ENCODE data around the gene ATP10D.
"Not testable (repeated sequence)": the region's sequence is repeated elsewhere in the genome, so short reads cannot be mapped to it uniquely, and the experiment has no call there.

Gene ATP10D

DNA sequence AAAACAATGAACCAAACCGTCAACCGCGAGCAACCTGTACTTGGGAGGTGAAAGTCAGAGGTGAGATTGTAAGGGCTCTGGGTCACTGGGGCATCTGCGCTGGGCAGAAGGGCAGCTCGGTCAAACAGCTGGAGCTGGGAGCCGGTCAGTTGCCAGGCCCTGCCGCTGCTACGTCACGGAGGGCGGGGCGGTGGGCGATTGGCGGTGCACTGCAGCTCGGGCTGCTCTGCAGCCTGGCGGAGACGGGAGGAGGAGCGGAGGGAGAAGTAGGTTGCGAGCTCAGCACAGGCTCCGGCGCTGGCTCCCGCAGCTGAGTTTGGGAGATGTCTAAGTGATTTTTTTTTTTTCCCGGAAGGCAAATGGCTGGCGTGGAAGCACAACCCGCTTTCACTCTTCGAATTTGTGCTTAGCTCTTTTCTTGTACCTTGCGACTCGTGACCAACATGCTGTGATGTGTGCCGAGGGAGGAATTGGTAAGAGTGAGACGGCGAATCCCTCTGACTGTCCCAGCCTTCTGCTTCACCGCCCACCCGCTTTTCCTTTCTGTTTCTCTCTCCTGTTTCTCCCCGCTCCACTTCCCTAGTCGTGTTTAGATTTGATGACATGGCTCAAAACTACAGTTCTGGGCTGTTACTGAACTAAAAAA is at the start of gene ATP10D:
Gene ATP10D (plus strand): TSS at position 229 of the 646 bp plus-strand sequence. CDS start 27,266 bp downstream, outside the sequence.
- peak; percentile 89 to 93 for DNase-seq

DNA sequence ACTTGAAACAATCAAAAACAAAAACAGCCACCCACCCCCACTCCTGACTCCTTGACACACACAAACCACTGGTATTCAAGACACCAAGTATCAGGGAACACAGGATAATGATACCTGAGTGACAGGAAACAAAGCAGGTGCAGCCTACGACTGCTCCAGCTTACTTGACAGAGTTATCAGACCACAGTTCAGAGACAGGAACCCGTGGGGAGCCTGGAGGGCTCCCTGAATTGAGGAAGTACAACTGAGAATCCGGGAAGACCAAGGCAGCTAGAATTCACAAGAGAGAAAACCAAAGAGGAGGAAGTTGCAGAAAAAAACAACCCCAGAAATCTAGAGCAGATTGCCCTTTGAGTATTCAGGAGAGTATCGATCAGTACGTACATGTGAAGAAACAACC is 42.1 kb upstream of the ATP10D start:
- peak; percentile 61 to 62 for DNase-seq

DNA sequence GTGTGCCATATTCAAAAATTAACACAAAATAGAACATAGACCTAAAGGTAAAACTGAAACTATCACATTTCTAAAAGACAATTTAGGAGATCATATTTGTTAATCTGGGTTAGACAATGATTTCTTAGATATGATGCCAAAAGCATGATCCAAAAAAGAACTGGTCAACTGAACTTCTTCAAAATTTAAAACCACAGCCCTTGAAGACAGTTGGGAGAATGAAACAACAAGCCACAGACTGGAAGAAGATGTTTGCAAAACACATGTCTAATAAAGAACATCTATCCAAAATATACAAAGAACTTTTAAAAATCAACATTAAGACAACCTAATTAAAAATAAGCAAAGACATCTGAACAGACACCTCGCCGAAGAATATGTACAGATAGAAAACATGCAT is 41.0 kb upstream of the ATP10D start:
- no peak for DNase-seq

DNA sequence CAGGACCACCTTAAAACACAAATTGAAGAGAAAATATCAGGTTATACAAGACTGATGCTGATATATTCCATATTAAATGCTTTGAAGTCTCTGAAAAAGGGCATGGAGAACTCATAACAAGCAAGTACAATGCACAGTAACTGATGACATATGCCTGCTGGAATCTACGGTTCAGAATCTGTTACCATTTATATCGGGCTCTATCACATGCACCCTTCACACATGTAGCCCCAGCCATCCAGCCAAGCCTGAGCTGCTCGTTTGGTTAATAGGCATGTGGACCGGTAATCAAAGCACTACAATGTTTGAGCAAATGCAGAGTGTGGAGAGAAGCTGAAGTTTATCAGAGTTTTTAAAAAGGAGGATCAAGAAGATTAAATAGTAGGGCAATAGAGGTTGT is 33.4 kb upstream of the ATP10D start:
- DNase-seq: no peak

DNA sequence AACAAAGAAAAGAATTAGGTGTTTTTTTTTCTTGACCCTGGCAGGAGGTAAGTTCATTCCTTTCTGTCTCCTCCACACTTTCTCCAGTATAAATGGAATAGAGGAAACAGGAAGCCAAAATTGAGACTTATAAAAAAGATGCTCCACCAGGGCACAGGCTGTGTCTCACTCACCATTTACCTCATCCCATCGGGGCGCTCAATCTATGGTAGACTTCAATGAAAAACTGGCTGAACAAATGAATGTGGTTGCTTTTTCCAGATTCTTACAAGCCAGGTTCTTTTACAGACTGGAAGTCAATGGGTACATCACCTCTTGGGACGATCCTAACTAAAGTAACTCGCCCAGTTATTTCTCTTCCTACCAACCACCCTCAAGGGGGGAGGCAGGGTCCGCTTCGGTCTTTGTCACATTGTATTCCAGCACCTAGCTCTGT is 22.3 kb upstream of the ATP10D start:
- DNase-seq: no peak

DNA sequence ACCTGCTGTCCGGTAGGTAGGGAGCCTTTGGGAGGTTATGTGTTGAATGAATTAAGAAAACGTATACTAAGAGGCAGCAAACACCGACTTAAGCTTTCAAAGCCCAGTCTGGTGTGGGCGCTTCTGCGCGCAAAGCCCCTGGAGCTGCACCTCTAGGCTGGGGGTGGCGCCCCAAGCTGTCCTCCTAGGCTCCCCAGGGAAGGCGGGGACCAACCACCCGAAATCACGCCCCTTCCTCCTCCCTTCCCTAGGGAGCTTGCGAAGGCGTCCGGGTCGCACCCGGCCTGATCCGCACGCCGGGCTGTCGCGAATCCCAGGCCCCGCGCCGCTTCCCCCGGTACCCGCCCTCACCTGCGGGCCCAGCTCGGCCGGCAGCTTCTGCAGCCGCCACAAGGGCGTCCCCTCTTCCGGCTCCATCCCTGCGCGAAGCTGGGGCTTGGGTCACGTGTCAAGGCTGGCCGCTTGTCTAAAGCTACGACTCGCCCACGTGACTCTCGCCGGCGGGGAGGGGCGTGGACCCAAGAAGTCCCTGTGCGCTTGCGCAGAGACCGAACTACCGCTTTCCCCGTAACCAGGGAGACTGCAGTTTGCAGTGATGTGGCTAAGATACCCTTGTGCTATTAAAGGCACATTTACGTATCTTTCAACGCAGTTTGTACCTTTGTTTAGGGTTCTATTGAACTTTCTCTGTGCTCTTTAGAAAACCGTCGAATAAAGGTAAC is 21.7 kb upstream of the ATP10D start, which contains the start of gene COMMD8:
Gene COMMD8 (minus strand): TSS at position 468 of the 722 bp plus-strand sequence. CDS start 51 bp downstream, at position 417.
- peak; percentile 96 to 99 for DNase-seq

DNA sequence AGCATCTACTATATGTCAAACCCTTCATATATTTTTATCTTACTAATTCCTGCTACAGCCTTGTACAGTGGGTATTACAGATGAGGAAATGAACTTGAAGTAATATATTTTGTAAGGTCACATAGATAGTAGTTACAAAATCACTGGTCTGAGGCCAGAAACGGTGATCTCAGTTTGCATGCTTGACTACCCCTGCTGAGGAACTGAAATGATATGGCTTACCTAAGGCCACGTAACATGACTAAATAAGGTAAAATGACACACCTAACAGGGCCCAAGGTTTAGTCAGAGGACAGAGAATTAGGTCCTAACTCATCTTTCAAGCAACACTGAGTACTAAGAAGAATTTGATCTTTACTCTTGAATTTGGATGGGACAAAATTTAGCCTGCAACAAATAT is 20.1 kb upstream of the ATP10D start:
- no peak for DNase-seq

DNA sequence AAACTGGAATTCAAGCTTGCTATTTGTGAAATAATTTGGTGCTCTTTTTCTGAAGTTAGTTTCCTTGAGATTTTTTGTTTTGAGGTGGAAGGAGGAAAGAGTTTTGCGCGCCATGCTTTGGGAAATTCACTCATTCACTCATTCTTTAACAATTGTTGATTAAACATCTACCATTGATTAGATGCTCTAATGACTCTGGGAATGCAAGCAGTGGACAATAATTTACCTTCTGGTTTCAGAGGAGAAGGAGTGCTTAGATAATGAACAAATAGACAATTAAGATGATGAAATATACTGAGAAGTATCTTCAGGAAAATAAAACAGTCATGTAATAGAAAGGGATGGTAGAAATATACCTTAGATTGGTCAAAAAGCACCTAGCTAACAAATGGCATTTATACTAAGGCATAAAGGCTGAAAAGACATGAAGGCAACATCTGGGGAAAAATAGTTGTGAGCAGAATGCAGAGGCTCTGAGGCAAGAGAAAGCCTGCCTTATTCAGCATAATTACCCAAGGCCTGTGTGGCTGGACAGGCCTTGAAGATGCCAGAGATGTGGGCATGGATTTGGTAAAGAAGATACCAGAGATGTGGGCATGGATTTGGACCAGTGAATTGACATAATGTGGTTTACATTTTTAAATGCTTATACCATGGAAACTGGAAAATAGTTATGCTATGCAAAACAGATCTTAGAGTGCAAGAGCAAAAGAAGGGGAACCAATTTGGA is 18.9 kb upstream of the ATP10D start:
- no peak for DNase-seq

DNA sequence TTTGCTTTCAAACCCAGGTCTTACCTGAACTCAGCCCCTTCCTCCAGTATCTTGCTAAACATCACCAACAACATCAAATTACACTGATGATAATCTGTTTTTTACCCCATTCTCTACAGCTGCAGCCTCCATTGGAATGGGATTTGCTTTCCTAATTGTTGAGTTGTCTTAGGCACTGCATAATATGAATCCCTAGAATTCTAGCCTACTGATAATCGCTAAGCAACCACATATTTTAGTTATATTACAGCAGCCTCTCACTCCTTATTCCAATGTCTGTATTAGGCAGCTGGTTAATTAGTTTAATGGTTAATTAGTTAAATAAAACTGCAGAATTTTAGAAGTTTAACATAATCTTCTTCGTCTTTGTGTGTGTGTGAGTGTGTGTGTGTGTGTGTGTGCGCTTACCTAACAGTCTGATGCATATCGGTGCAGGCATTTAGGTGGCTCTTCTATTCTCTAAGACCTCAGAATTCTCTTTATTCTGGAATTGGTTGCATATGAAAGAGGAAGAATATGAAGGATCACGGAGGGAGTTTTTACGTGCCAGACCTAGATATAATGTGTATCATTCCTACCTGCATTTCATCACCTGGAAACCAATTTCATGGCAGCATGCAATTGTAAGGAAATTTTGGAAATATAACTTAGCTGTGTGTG is 16.2 kb upstream of the ATP10D start:
- no peak for DNase-seq

DNA sequence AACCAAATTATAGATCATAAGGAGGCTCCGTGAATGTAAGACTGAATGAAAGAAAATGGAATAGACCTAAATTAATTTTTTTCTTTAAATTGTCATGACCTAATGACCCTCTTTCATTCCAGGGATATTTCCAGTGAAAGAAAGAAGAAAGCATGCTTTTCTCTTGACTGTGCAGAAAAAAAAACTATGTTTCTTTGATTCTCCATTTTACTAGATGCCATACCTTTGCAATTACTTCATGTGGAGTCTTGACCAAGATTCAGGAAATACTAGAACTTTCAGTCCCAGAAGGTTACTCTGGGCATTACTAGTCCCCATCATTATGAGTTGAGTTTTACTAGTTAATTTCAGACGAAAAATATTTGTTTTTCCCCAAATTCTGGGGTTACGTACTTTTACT is 15.1 kb upstream of the ATP10D start:
- no peak for DNase-seq

DNA sequence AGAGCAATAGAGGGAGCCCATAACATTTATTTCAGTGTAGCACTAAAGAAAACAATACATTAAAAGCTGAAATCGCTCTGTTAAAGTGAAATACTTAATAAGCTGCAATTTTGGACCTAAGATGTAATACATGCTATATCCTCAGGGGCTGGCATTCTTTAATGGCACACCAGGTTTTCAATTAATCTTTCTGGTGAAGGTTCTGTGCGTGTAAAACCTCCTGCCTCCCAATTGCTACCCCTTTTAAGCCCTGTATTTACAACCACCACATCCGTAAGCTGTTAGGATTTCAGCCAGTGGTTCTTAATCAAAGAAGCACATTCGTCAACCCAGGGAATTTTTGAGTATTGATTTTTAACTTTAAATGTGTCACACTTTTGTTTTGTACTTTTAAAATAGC is 14.0 kb upstream of the ATP10D start:
- no peak for DNase-seq

DNA sequence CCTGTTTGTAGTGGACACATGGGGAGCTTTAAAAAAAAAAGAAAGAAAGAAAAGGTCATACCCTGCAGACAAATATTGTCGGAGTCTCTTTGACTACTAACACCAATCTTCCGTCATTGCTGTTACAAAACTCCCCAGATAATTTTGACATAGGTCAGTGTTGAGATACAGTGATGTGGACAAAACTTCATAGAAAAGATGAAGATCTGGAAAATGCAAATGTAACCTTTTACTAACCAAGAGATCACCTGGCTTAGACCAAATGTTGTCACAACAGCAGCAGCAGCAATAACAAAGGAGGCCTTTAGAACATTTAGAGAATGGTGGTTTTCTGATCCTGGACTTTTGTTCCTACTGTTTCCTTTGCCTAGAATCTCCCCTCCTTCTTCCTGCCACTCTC is 13.5 kb upstream of the ATP10D start:
- no peak for DNase-seq

DNA sequence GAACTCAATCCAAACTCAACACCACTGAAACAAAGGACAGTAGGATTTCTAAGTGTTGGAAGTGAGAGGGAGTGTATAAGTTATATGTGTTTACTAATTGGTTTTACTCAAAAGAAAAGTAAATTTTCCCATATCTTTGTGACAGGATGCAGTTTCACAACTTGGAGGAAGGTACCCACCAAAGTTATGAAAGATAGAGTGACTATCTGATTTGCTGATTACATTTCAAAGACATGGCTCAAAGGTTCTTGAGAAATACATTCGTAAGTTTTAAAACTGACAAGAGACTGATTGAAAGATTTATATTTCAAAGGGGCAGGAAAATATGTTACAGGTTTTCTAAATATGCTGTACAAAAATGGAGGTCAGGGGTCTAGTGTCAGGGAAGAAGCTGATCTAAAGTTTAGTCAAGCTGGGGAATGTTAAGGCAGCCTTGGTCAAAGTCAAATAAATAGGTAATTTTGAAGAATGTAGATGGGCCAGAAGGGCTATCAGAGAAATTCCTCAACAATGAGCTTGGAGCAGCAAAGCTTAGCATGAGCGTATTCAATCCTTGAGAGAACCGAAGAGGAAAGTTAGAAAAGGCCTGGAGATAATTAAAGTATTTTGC is 11.8 kb upstream of the ATP10D start:
- DNase-seq: no peak

DNA sequence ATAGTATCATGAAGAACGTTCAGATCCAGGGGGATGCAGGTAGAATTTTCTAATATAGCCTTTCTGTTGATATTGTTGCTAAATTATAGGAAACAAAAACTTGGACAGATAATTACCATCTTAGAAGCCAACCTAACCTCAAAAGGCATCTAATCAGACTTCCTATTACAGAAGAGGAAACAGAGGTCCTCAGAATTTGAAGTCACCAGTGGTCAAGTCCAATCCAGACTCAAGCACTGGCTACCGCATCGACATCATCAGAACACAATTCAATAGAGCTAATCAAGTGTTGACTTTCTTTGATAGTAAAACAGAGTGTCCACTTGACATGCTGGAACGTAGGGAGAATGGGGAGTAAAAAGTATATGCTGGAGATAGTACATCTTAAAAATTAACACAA is 10.3 kb upstream of the ATP10D start:
- no peak for DNase-seq

DNA sequence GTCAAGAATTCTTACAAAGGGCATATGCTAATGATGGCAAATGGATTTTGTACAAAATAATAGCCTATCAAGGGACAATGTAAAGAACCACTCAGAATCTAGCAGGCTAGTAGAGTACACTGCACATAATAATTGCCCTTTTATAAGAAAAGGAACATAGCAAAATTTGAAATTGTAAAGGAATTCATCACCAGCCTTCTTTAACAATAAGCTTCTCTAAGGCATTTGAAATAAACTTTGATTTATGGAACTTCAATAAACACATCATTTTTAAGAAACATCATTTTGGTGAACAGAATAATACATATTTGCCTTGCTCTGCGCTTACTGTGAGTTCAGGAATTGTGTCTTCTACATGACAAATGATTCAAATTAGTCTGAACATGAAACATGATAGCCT is 9.7 kb upstream of the ATP10D start:
- DNase-seq: no peak

DNA sequence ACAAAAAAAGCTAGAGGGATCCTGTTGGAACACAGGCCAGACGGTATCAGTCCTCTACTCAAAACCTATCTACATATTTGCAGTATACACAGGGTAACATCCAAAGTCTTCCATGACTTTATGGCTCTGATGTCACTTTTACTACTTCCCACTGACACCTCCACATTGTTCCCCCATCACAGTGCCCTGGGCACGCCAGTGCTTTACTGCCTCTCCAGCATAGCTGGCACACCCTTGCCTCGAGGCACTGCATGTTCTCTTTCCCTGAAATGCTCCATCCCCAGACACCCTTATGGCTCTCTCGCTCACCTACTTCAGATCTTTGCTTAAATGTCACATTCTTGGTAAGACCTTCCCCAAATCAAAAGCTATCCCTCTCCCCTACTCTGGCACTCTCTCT is 6.3 kb upstream of the ATP10D start:
- DNase-seq: no peak

DNA sequence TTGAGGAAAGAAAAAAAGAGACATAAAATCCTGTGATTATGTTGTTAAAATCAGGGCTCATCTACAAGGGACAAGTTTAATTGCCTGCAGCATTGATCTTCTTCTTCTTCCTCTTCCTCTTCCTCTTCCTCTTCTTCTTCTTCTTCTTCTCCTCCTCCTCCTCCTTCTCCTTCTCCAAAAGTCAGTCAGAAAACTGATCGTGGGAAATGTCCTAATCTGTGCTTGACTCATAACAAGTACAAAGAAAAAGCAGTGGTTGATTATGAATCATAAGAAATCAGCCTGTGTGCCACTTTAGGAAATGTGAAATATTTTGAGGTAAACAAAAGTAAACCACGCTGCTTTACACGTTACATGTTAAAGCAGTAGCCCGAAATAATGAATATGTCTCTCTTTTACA is 2.7 kb upstream of the ATP10D start:
- DNase-seq: peak; percentile 52 to 62

DNA sequence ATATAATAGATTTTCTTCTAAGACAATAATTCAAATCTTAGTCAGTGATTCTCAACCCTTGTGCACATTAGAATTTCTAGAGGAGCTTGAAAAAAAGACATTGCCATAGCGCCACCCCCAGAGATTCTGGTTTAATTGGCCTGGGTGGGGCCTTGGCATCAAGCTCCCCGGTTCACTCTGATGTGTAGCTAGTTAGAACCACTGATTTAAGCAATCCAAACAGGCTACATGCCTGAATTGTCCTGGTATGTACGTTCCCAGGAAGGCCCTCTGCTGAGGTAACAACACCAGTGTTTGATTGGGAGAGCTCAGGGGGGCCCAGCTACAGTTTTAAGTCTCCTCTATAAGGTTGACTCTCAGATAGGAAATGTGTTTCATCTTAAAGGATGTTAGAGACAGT is 1.3 kb upstream of the ATP10D start:
- no peak for DNase-seq

DNA sequence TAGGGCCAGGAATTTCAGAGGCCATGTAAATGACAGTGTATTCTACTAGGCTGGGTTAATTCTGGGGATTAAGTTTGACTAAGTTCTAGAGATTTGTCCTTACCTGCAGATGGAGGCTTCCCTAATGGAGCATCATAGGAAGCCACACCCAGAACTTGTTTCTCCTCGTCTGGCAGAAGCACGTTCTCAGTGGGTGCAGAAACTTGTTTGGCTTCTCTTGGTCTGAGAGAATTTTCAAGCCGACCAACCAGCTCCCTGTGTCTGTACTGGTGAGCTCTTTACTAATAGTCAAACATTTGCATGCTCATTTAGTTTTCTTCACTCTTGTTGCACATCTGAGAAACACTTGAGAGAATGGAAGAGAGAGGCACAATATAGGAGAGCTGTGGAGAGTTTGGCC is 907 bp upstream of the ATP10D start:
- no peak for DNase-seq

DNA sequence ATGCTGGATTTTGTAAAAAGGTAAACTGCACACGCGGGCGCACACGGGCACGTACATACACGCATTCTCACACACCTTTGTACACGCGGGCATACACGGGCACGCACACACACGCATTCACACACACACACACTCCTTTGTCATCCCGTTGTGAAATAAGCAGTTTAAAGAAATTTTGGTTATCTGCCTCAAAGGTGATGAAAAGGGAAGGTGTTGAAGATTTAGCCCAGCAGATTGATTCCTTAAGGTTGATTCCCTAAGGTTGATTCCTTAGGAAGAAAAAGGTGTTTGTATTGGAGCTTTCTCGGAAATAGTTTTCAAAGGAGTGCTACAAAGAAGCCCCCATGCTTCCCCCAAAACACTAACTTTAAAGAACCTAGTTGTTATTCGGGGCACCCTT is 693 bp downstream of the ATP10D start:
- no peak for DNase-seq

DNA sequence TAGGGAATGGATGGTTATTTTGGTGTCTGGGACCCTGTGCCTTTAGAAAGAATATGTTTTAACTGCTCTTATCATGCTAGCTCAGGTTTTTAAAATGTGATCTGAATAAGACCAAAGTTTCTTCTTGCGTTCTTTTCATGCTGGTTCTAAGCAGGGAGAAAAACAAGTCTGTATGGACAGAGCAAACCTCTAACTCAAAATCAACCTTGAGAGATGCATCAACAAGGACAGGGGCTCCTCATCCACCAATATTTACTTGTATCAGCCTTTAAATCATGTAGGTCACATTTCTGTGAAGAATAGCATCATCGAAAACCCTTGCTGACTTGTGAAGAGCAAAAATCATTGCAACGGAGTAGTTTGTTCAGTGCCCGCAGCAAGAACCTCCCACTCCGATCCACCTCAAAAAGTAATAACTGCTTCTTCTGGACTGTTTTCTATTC is 1.2 kb downstream of the ATP10D start:
- no peak for DNase-seq

DNA sequence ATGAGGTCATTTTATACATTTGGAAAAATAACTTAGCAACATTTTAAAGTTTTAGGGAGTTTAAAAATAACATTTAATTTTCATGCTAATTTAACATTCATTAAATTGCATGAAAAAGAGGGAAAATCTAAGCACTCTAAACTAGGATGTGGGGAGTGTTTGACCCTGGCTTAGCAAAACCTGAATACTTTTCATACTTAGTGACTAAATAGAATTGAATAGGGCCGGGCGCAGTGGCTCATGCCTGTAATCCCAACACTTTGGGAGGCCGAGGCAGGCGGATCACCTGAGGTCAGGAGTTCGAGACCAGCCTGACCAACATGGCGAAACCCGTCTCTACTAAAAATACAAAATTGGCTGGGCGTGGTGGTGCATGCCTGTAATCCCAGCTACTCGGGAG is 1.7 kb downstream of the ATP10D start:
- not testable (repeated sequence) for DNase-seq

DNA sequence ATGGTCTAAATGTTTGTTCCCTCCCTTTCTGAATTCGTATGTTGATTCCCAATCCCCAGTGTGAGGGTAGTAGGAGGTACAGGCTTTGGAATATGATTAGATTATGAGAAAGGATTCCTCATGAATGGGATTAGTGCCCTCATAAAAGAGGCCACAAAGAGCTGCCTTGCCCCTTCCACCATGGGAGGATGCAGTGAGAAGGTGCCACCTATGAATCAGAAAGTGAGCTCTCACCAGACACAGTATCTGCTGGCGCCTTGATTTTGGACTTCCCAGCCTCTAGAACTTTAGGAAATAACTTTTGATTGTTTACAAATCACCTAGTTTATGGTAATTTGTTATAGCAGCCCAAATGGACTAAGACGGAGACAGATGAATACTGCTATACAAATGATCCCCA is 3.6 kb downstream of the ATP10D start:
- DNase-seq: no peak
